AML-193 (cell line): ENCODE data around the gene HEG1.
A peak's percentile ranks its signal among the peaks of the same experiment; 100 is the strongest.

Experiments
- DNase-seq, 2 experiments: peaks; one replicate each; lab custom pipeline; 2025; lab: John Stamatoyannopoulos, UW

Gene HEG1

GRCh38 chr3:125072301-125072700 is 16.5 kb upstream of the HEG1 start:
- DNase-seq = no peak

- DNase-seq = no peak
These were observed 14.4 kb upstream of the HEG1 start for GRCh38 chr3:125069968-125070745.

GRCh38 chr3:125069452-125069851 is 13.7 kb upstream of the HEG1 start:
- DNase-seq = no peak

GRCh38 chr3:125068265-125068664 is 12.5 kb upstream of the HEG1 start:
- DNase-seq = no peak

GRCh38 chr3:125067225-125067624 is 11.4 kb upstream of the HEG1 start:
- no peak for DNase-seq

GRCh38 chr3:125062904-125063618 is 7.3 kb upstream of the HEG1 start:
- no peak for DNase-seq

- no peak for DNase-seq
These were observed 5.8 kb upstream of the HEG1 start for GRCh38 chr3:125061646-125062045.

GRCh38 chr3:125061170-125061569 is 5.4 kb upstream of the HEG1 start:
- no peak for DNase-seq

GRCh38 chr3:125059488-125060245 is 3.9 kb upstream of the HEG1 start:
- no peak for DNase-seq

GRCh38 chr3:125058959-125059358 is 3.2 kb upstream of the HEG1 start:
- DNase-seq = no peak

GRCh38 chr3:125058529-125058928 is 2.7 kb upstream of the HEG1 start:
- DNase-seq = no peak

- no peak for DNase-seq
These were observed 1.5 kb upstream of the HEG1 start for GRCh38 chr3:125057186-125057850.

GRCh38 chr3:125055331-125055912 is 375 bp downstream of the HEG1 start:
- no peak for DNase-seq

GRCh38 chr3:125054449-125055329 is 1.1 kb downstream of the HEG1 start:
- peak in 1 of 2 experiments; percentile 21 for DNase-seq

- no peak for DNase-seq
These were observed 1.7 kb downstream of the HEG1 start for GRCh38 chr3:125054062-125054448.

GRCh38 chr3:125053304-125053699 is 2.5 kb downstream of the HEG1 start:
- DNase-seq = no peak

- DNase-seq = peak in 1 of 2 experiments; percentile 1
These were observed 3.0 kb downstream of the HEG1 start for GRCh38 chr3:125052624-125053303.

- no peak for DNase-seq
These were observed 3.8 kb downstream of the HEG1 start for GRCh38 chr3:125051715-125052581.

- no peak for DNase-seq
These were observed 4.6 kb downstream of the HEG1 start for GRCh38 chr3:125051205-125051604.
